Cardiac fibroblast (primary cell): ENCODE measurements around the gene TECPR1.

Experiments
- DNase-seq, 2 donors: peaks; one replicate each; pipeline versions ENCODE4 v3.0.0 to v3.0.0-alpha.2; 2010; ENCODE audit warnings: low read depth in 2 of 2
- H3K4me3 ChIP-seq, 2 donors: replicated peaks in 1 of 2; 1 replicate in 1 of 2; 2 replicates in 1 of 2; pipeline ENCODE4 v1.5.1; 2011; ENCODE audit warnings: low read depth in 2 of 2, low read length in 2 of 2, mild to moderate bottlenecking in 2 of 2, moderate library complexity in 1 of 2
- TF ChIP-seq, protein P1 (sequence below): IDR thresholded peaks from one replicate; pipeline ENCODE4 v1.5.1; 2011; ENCODE audit warnings: low read depth, mild to moderate bottlenecking, low read length, inconsistent platforms

Gene TECPR1

DNA sequence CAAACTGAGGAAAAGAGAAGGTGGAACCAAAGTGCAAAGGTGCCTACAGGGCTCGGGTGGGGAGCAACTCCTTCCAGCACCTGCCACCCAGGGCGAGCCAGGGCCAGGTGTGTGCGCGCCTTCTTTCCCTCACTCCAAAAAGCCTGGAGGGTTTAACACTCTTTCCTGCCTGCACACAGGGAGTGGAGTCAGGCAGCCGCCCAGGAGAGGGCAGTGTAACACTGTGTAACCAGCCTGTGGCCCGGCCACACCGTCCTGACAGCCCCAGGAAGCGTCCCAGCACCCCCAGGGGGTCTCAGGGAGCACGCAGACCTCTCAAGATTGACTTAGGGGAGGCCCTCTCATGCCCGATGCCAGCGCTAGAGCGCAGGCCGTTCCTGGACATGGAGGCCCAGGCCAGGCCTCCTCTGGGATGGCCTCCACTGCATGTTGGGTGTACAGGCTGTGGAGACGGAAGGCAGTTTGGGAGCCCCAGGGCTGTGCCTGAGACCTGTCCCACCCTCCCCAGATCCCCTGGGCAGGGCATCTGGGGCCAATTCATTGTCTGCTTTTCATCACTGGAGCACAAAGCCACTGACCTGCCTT is 42.9 kb upstream of the TECPR1 start:
- H3K4me3 ChIP-seq = no peak overlapping the region
- peak; percentile 53 to 57 for DNase-seq
- TF ChIP-seq, protein P1, sequence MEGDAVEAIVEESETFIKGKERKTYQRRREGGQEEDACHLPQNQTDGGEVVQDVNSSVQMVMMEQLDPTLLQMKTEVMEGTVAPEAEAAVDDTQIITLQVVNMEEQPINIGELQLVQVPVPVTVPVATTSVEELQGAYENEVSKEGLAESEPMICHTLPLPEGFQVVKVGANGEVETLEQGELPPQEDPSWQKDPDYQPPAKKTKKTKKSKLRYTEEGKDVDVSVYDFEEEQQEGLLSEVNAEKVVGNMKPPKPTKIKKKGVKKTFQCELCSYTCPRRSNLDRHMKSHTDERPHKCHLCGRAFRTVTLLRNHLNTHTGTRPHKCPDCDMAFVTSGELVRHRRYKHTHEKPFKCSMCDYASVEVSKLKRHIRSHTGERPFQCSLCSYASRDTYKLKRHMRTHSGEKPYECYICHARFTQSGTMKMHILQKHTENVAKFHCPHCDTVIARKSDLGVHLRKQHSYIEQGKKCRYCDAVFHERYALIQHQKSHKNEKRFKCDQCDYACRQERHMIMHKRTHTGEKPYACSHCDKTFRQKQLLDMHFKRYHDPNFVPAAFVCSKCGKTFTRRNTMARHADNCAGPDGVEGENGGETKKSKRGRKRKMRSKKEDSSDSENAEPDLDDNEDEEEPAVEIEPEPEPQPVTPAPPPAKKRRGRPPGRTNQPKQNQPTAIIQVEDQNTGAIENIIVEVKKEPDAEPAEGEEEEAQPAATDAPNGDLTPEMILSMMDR = peak; percentile 64

DNA sequence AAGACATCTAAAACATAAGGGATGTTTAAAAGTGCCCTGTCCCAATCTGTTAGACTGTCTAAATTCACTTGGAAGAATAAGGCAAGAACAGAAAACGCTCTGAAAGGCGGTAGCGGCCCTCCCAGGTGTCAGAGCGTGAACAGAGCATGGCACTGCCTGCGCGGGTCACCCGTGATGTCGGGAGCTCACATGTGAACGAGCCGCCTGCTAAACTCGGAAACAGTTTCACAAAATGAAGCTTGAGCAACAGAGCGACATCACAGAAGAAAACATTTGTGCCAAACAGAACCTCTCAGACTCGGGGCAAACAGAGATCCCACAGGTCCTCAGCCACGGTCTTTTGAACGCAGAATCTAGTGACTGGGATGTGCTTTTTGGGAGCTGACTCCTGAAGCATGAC is 42.3 kb upstream of the TECPR1 start:
- TF ChIP-seq, protein P1 = no peak
- no peak for DNase-seq

DNA sequence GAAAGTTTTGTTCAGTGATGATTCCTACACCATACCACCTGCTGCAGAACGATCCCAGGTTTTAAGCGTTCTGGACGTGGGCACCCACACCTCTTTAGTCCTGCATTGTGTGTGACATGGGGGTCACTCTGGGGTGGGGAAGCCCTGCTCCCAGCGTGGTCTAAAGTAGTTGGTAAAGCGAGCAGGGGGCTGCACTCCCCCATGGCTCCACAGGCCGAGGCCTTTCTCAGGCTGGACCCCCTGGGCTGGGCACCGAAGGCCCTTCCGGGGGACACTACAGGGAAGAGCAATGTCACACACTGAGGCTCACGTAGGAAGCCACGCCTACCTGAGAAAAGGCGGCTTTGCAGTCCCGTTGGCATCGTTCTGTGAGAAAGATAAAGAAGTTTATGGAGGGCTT is 41.7 kb upstream of the TECPR1 start:
- no peak for DNase-seq
- H3K4me3 ChIP-seq = no peak overlapping the region
- TF ChIP-seq, protein P1 = no peak

More for the DNA sequence above, 42.3 kb upstream of the TECPR1 start:
- H3K4me3 ChIP-seq = no peak overlapping the region

DNA sequence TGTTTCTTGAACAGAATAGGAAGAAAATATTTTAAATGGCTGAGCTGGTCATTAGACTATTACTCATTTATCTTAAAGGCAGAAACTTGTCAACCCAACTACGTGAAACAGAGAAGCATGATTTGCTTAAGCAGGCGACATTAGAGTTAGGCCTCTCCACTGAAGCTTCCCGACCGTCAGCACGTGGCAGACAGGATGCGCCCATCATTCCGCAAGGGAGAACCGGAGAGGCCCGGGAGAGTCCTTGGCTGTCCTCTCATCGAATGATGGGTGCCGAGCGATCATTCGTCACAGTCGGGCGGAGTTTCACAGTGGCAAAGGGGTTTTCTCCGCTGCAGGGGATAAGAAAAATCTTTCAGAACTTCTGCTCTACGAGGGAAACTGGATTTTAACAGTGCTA is 41.2 kb upstream of the TECPR1 start:
- TF ChIP-seq, protein P1 = no peak
- no peak for DNase-seq
- no peak overlapping the region for H3K4me3 ChIP-seq

DNA sequence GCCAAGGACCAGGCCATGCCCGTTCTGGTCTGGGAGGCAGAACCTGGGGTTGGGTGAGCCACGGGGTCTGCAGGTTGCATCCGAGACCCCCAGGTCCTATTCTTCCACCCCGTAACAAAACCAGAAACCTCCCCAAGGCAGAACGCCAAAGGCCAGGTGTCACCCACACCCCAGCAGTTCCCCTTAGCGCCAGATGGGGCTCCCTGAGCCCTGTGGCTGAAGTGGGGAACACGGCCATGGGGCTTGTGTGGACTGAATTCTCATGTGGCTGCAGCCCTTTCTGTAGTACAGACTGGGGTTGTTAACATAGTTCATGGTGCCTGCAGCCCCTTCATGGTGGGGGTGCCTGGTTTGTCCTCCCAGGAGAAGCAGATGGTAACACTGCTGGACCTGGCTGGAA is 39.7 kb upstream of the TECPR1 start:
- H3K4me3 ChIP-seq = no peak overlapping the region
- DNase-seq = no peak
- TF ChIP-seq, protein P1 = peak; percentile 31

- no peak overlapping the region for H3K4me3 ChIP-seq
- TF ChIP-seq, protein P1 = no peak
- no peak for DNase-seq
These were observed 37.4 kb upstream of the TECPR1 start for GRCh38 chr7:98289333-98289875.
